Glomerular visceral epithelial cell (primary cell): ENCODE results near the gene SLC35D1.

Source experiments
- DNase-seq: peaks from one replicate; pipeline ENCODE4 v3.0.0-alpha.2; 2016; ENCODE audit errors: extremely low spot score

The SLC35D1 gene

GRCh38 chr1:67044631-67045270 lies 9.2 kb downstream of the SLC35D1 start:
- DNase-seq, result no peak

- no peak for DNase-seq
Measured at GRCh38 chr1:67043366-67043765, 10.6 kb downstream of the SLC35D1 start.

- no peak for DNase-seq
Measured at GRCh38 chr1:67041841-67042503, 12.0 kb downstream of the SLC35D1 start.

- DNase-seq, result no peak
Measured at GRCh38 chr1:67040405-67040804, 13.5 kb downstream of the SLC35D1 start.

- DNase-seq, result no peak
Measured at GRCh38 chr1:67031859-67032247, 22.1 kb downstream of the SLC35D1 start.

- DNase-seq, result no peak
Measured at GRCh38 chr1:67031121-67031858, 22.7 kb downstream of the SLC35D1 start.

- DNase-seq, result no peak
Measured at GRCh38 chr1:67029472-67029871, 24.5 kb downstream of the SLC35D1 start.

GRCh38 chr1:67020765-67021164 lies 33.2 kb downstream of the SLC35D1 start:
- DNase-seq, result no peak

- DNase-seq, result peak; percentile 16
Measured at GRCh38 chr1:67020304-67020703, 33.6 kb downstream of the SLC35D1 start.

GRCh38 chr1:67019600-67020136 lies 34.3 kb downstream of the SLC35D1 start:
- peak; percentile 32 for DNase-seq

- DNase-seq, result no peak
Measured at GRCh38 chr1:67019121-67019520, 34.8 kb downstream of the SLC35D1 start.

GRCh38 chr1:67018574-67018973 lies 35.4 kb downstream of the SLC35D1 start:
- no peak for DNase-seq

- peak; percentile 28 for DNase-seq
Measured at GRCh38 chr1:67013573-67013972, 40.4 kb downstream of the SLC35D1 start.

GRCh38 chr1:67009792-67010191 lies 44.2 kb downstream of the SLC35D1 start:
- DNase-seq, result no peak

GRCh38 chr1:67005068-67005467 lies 48.9 kb downstream of the SLC35D1 start:
- no peak for DNase-seq

GRCh38 chr1:67004176-67004575 lies 49.8 kb downstream of the SLC35D1 start:
- no peak for DNase-seq

- DNase-seq, result no peak
Measured at GRCh38 chr1:67001682-67002425, 52.1 kb downstream of the SLC35D1 start.

- no peak for DNase-seq
Measured at GRCh38 chr1:66999640-67000400, 54.1 kb downstream of the SLC35D1 start.

GRCh38 chr1:66998972-66999371 lies 55.0 kb downstream of the SLC35D1 start:
- no peak for DNase-seq

GRCh38 chr1:66996018-66996682 lies 57.8 kb downstream of the SLC35D1 start:
- DNase-seq, result peak; percentile 72

GRCh38 chr1:66993076-66993475 lies 60.9 kb downstream of the SLC35D1 start:
- no peak for DNase-seq
